ENCODE data around the gene TPCN2.

DNA sequence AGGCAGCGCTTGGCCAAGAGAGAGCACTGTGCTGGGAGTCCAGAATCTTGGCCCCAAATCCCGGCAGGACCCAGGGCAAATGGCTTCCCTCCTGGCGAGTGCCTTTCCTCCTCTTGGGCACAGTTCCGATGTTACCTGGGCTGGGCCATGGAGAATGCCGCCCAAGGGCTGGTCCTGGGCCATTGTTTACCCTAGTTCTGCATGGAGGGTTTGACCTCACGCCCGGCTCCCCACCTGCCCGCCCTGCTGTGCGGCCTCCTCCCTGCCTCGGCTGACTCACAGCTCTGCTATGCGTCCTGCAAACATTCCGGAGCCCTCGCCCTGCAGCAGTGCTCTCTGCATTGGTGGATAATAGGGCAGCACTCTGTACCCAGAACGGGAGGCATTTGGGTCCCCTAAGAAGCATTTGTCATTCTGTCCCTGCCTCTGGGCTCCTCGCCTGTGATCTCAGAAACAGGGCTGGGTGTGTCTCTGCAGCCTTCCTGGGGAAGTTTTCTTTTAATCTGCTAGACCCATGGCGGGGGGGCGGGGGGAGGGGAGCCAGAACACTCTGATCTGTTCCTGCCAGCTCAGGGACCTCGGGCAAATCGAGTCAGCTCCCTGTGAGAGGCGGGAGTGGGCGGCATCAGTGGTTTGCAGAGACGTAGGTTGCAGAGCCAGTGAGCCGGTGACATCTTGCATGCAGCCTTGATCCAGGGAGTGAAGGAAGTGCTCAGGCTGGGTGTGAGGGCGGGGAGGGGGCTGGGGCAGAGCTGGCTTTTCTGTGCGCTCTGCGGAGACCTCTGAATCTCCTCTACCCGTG, 74.1 kb downstream of the TPCN2 start:
- no peak for TF ChIP-seq EZH2 (IDR thresholded peaks at IDR 0.05; ENCODE audit: borderline replicate concordance, low read length)
- TF ChIP-seq, protein P1, sequence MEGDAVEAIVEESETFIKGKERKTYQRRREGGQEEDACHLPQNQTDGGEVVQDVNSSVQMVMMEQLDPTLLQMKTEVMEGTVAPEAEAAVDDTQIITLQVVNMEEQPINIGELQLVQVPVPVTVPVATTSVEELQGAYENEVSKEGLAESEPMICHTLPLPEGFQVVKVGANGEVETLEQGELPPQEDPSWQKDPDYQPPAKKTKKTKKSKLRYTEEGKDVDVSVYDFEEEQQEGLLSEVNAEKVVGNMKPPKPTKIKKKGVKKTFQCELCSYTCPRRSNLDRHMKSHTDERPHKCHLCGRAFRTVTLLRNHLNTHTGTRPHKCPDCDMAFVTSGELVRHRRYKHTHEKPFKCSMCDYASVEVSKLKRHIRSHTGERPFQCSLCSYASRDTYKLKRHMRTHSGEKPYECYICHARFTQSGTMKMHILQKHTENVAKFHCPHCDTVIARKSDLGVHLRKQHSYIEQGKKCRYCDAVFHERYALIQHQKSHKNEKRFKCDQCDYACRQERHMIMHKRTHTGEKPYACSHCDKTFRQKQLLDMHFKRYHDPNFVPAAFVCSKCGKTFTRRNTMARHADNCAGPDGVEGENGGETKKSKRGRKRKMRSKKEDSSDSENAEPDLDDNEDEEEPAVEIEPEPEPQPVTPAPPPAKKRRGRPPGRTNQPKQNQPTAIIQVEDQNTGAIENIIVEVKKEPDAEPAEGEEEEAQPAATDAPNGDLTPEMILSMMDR (conservative IDR thresholded peaks at IDR 0.05 in 1 of 2, IDR thresholded peaks at IDR 0.05 in 1 of 2; ENCODE audit: extremely low read depth in 1 of 2, insufficient read depth in 1 of 2, low read depth in 1 of 2, low read length in 2 of 2): no peak
